ENCODE results near the gene L2HGDH. TPM values are rescaled to one million over a fixed set of nuclear protein-coding genes. Genes with fewer than 3 reads are reported as not detected.

Gene L2HGDH
- total RNA-seq, 1 experiment from 2014 or later, result 16.9 TPM

DNA sequence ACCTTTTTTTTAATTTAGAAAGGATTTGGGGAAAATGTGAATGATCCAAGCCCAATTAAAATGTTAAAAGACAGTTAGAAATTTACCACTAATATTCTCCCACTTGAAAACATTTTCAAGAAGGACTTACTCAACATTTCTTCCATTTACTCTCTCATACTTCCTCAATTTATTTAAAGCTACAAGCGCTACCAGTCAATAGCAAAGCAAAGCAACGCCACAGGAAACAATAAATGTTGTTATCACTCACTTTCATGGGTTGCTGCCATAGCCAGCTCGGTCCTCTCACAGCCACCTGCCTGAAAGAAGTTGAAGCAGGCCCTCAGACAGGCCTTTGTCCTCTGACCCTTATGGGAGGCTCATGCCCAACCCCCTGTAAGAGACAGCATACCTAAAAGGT, 74.6 kb downstream of the L2HGDH start:
- CTCF ChIA-PET, result interaction anchor here (1.1 kb wide), 1 partner anchor 383 kb away, joined by 3 read pairs; no protein-coding TSS in a partner anchor
- H3K9ac ChIP-seq (ENCODE audit: low read length), result no peak overlapping the region
- no peak for ATAC-seq

More for the DNA sequence above, 74.6 kb downstream of the L2HGDH start:
- H3K4me3 ChIP-seq (replicated peaks in 1 of 2; ENCODE audit: low read depth in 1 of 2, low read length in 2 of 2), result no peak overlapping the region
- H3K9me2 ChIP-seq (ENCODE audit: insufficient read depth), result no peaks in the 10 kb centered on the region
- TF ChIP-seq, protein P1, sequence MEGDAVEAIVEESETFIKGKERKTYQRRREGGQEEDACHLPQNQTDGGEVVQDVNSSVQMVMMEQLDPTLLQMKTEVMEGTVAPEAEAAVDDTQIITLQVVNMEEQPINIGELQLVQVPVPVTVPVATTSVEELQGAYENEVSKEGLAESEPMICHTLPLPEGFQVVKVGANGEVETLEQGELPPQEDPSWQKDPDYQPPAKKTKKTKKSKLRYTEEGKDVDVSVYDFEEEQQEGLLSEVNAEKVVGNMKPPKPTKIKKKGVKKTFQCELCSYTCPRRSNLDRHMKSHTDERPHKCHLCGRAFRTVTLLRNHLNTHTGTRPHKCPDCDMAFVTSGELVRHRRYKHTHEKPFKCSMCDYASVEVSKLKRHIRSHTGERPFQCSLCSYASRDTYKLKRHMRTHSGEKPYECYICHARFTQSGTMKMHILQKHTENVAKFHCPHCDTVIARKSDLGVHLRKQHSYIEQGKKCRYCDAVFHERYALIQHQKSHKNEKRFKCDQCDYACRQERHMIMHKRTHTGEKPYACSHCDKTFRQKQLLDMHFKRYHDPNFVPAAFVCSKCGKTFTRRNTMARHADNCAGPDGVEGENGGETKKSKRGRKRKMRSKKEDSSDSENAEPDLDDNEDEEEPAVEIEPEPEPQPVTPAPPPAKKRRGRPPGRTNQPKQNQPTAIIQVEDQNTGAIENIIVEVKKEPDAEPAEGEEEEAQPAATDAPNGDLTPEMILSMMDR (IDR thresholded peaks at IDR 0.05 in 2 of 3, conservative IDR thresholded peaks at IDR 0.05 in 1 of 3; ENCODE audit: borderline replicate concordance in 1 of 3, insufficient read depth in 1 of 3, low read depth in 2 of 3, low read length in 2 of 3), result no peak
- TF ChIP-seq FOSL1 (IDR thresholded peaks at IDR 0.05; ENCODE audit: low read depth), result no peak
- no peak for TF ChIP-seq ZNF274 (IDR thresholded peaks at IDR 0.05; ENCODE audit: low read depth, low read length)
- TF ChIP-seq EGR1 (IDR thresholded peaks at IDR 0.05; ENCODE audit: low read depth), result no peak
- no peak for TF ChIP-seq TCF7L2 (IDR thresholded peaks at IDR 0.05; ENCODE audit: borderline replicate concordance, extremely low read depth, insufficient read depth, insufficient read length)
- no peak for TF ChIP-seq CEBPB (IDR thresholded peaks at IDR 0.05; ENCODE audit: low read depth)
- TF ChIP-seq POLR2A (IDR thresholded peaks at IDR 0.05; ENCODE audit: borderline replicate concordance, extremely low read depth, insufficient read depth, insufficient read length), result no peak
- TF ChIP-seq, protein P2, sequence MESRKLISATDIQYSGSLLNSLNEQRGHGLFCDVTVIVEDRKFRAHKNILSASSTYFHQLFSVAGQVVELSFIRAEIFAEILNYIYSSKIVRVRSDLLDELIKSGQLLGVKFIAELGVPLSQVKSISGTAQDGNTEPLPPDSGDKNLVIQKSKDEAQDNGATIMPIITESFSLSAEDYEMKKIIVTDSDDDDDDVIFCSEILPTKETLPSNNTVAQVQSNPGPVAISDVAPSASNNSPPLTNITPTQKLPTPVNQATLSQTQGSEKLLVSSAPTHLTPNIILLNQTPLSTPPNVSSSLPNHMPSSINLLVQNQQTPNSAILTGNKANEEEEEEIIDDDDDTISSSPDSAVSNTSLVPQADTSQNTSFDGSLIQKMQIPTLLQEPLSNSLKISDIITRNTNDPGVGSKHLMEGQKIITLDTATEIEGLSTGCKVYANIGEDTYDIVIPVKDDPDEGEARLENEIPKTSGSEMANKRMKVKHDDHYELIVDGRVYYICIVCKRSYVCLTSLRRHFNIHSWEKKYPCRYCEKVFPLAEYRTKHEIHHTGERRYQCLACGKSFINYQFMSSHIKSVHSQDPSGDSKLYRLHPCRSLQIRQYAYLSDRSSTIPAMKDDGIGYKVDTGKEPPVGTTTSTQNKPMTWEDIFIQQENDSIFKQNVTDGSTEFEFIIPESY (IDR thresholded peaks at IDR 0.05; ENCODE audit: extremely low read depth, insufficient replicate concordance, low read length), result no peak
- TF ChIP-seq ZFX (IDR thresholded peaks at IDR 0.05), result no peak
- TF ChIP-seq, protein P3, sequence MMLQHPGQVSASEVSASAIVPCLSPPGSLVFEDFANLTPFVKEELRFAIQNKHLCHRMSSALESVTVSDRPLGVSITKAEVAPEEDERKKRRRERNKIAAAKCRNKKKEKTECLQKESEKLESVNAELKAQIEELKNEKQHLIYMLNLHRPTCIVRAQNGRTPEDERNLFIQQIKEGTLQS (IDR thresholded peaks at IDR 0.05), result no peak
- TF ChIP-seq, protein P4, sequence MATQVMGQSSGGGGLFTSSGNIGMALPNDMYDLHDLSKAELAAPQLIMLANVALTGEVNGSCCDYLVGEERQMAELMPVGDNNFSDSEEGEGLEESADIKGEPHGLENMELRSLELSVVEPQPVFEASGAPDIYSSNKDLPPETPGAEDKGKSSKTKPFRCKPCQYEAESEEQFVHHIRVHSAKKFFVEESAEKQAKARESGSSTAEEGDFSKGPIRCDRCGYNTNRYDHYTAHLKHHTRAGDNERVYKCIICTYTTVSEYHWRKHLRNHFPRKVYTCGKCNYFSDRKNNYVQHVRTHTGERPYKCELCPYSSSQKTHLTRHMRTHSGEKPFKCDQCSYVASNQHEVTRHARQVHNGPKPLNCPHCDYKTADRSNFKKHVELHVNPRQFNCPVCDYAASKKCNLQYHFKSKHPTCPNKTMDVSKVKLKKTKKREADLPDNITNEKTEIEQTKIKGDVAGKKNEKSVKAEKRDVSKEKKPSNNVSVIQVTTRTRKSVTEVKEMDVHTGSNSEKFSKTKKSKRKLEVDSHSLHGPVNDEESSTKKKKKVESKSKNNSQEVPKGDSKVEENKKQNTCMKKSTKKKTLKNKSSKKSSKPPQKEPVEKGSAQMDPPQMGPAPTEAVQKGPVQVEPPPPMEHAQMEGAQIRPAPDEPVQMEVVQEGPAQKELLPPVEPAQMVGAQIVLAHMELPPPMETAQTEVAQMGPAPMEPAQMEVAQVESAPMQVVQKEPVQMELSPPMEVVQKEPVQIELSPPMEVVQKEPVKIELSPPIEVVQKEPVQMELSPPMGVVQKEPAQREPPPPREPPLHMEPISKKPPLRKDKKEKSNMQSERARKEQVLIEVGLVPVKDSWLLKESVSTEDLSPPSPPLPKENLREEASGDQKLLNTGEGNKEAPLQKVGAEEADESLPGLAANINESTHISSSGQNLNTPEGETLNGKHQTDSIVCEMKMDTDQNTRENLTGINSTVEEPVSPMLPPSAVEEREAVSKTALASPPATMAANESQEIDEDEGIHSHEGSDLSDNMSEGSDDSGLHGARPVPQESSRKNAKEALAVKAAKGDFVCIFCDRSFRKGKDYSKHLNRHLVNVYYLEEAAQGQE (IDR thresholded peaks at IDR 0.05; ENCODE audit: low read depth), result no peak
- no peak for TF ChIP-seq RAD21 (IDR thresholded peaks at IDR 0.05; ENCODE audit: low read depth)
- TF ChIP-seq SP1 (IDR thresholded peaks at IDR 0.05; ENCODE audit: low read depth), result no peak
- no peak for TF ChIP-seq SRF (IDR thresholded peaks at IDR 0.05; ENCODE audit: low read depth)
- no peak for TF ChIP-seq EZH2phosphoT487 (IDR thresholded peaks at IDR 0.05; ENCODE audit: borderline replicate concordance)
- no peak for TF ChIP-seq CBX3 (IDR thresholded peaks at IDR 0.05; ENCODE audit: low read depth)
- TF ChIP-seq, protein P5, sequence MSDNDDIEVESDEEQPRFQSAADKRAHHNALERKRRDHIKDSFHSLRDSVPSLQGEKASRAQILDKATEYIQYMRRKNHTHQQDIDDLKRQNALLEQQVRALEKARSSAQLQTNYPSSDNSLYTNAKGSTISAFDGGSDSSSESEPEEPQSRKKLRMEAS (IDR thresholded peaks at IDR 0.05), result no peak
- TF ChIP-seq POLR2AphosphoS5 (IDR thresholded peaks at IDR 0.05; ENCODE audit: low read depth, low read length), result no peak
- TF ChIP-seq ELF1 (IDR thresholded peaks at IDR 0.05; ENCODE audit: borderline replicate concordance, low read depth), result no peak
- ChIA-PET RAD21 (ENCODE audit: low non-redundant PET in 1 of 2, low total read pairs in 2 of 2, uncharacterized antibody in 2 of 2, unreplicated experiment in 2 of 2) (no interaction called here), POLR2A (interaction anchor here (0.7 kb wide), 1 partner anchor 43 kb away, joined by 3 read pairs; no protein-coding TSS in a partner anchor)
- no peaks in the 10 kb centered on the region for H4K20me1 ChIP-seq (ENCODE audit: insufficient read depth)
- H2AFZ ChIP-seq (ENCODE audit: low read depth, low read length, poor library complexity, severe bottlenecking), result no peak overlapping the region
- BruUV-seq (replicated peaks), result no TSS peak
- peaks cover 3 to 5% of the 10 kb centered on the region in 2 experiments; a peak in 3 of 4 replicates for H3K4me1 ChIP-seq (ENCODE audit: control insufficient read depth in 1 of 2, insufficient read depth in 2 of 2, low read length in 2 of 2)
- H3K27ac ChIP-seq (ENCODE audit: low read depth, low read length), result no peak overlapping the region
- no peaks in the 10 kb centered on the region; a peak in 1 of 4 replicates for H3K9me3 ChIP-seq (ENCODE audit: control insufficient read depth in 1 of 2, insufficient read depth in 1 of 2, low read depth in 1 of 2, low read length in 2 of 2)
- no peaks in the 10 kb centered on the region for H3K27me3 ChIP-seq (ENCODE audit: insufficient read depth, low read length)
- H3K36me3 ChIP-seq (ENCODE audit: control insufficient read depth in 1 of 2, insufficient read depth in 2 of 2, low read length in 2 of 2), result no peaks in the 10 kb centered on the region
- intact Hi-C loops (cut with micrococcal nuclease), result no loop called here
- no peak for DNase-seq (ENCODE audit: low read depth, low spot score)
- no peaks in the 10 kb centered on the region for H3K79me2 ChIP-seq (ENCODE audit: insufficient read depth, low read length)
- H3K4me2 ChIP-seq (ENCODE audit: low read length), result no peak overlapping the region

Data from HCT116 (cell line).